H1 (cell line): ENCODE results near the gene RAB4B. TPM values are rescaled to one million over a fixed set of nuclear protein-coding genes. Genes with fewer than 3 reads are reported as not detected.
A peak's percentile ranks its signal among the peaks of the same experiment; 100 is the strongest.

Source experiments
- CTCF ChIA-PET: fragments of 300-600 bp; sonication (Branson Sonifier 250); formaldehyde crosslinking; loops from one replicate; lab custom pipeline; 2021; ENCODE audit not compliant: partially characterized antibody; lab: Charles Lee
- POLR2A ChIA-PET: fragments of 300-600 bp; sonication (Branson Sonifier 250); formaldehyde crosslinking; loops from one replicate; lab custom pipeline; 2021; ENCODE audit warnings: inconsistent platforms; ENCODE audit not compliant: partially characterized antibody; lab: Charles Lee
- DNase-seq, 2 experiments: peaks; one replicate each; pipeline versions ENCODE4 v3.0.0 to v3.0.0-alpha.2; 2010 to 2022; ENCODE audit warnings: low spot score in 2 of 2, low read depth in 1 of 2, mixed read lengths in 1 of 2
- FAIRE-seq: peaks from 2 replicates; lab custom pipeline; 2011; peaks lifted over from hg19 to GRCh38; lab: Jason Lieb, UNC
- H2AFZ ChIP-seq: 2 replicates; pipeline ENCODE4 v1.8.1; 2012; ENCODE audit warnings: low read length, inconsistent platforms
- H2AK5ac ChIP-seq: 2 replicates; pipeline ENCODE4 v1.6.1; 2013; ENCODE audit warnings: low read depth, low read length
- H2BK120ac ChIP-seq: replicated peaks from 2 replicates; pipeline ENCODE3; 2013; ENCODE audit warnings: low read depth, low read length, inconsistent platforms
- H2BK12ac ChIP-seq: 2 replicates; pipeline ENCODE4 v1.6.1; 2013; ENCODE audit warnings: low read depth, low read length
- H2BK15ac ChIP-seq: 2 replicates; pipeline ENCODE4 v1.6.1; 2013; ENCODE audit warnings: low read length
- H2BK20ac ChIP-seq: 2 replicates; pipeline ENCODE4 v1.6.1; 2013; ENCODE audit warnings: low read length
- H2BK5ac ChIP-seq: 2 replicates; pipeline ENCODE4 v1.6.1; 2013; ENCODE audit warnings: low read depth, low read length
- H3K14ac ChIP-seq: 2 replicates; pipeline ENCODE4 v1.6.1; 2013; ENCODE audit warnings: inconsistent platforms; ENCODE audit not compliant: insufficient read length
- H3K18ac ChIP-seq: 2 replicates; pipeline ENCODE4 v1.6.1; 2013; ENCODE audit warnings: low read length; ENCODE audit errors: extremely low read depth
- H3K23ac ChIP-seq: 2 replicates; pipeline ENCODE4 v1.6.1; 2013; ENCODE audit warnings: inconsistent platforms; ENCODE audit not compliant: insufficient read length
- H3K23me2 ChIP-seq: 2 replicates; pipeline ENCODE4 v1.6.1; 2013; ENCODE audit warnings: low read depth, low read length
- H3K27ac ChIP-seq: 2 replicates; pipeline ENCODE4 v1.6.1; 2011; ENCODE audit warnings: low read depth, low read length, inconsistent platforms
- H3K27me3 ChIP-seq, 4 experiments: replicated peaks in 1 of 4; 1 replicate in 1 of 4; 2 replicates in 3 of 4; pipeline versions ENCODE4 v1.6.1 to v1.8.1; 2011 to 2013; ENCODE audit warnings: low read length in 3 of 4, mild to moderate bottlenecking in 3 of 4, inconsistent platforms in 2 of 4, mixed read lengths in 2 of 4, moderate library complexity in 1 of 4; ENCODE audit not compliant: control insufficient read depth in 3 of 4, insufficient read depth in 3 of 4; ENCODE audit errors: extremely low read depth in 1 of 4
- H3K36me3 ChIP-seq, 4 experiments: 2 replicates each; pipeline versions ENCODE4 v1.6.1 to v1.8.1; 2011 to 2013; ENCODE audit warnings: mild to moderate bottlenecking in 4 of 4, low read length in 3 of 4, moderate library complexity in 2 of 4, control low read depth in 1 of 4, inconsistent platforms in 1 of 4; ENCODE audit not compliant: insufficient read depth in 4 of 4, control insufficient read depth in 2 of 4
- H3K4ac ChIP-seq: replicated peaks from 2 replicates; pipeline ENCODE3; 2013; ENCODE audit warnings: low read length, low read depth, mixed read lengths, inconsistent platforms; ENCODE audit not compliant: insufficient read length
- H3K4me1 ChIP-seq, 4 experiments: replicated peaks in 1 of 4; 1 replicate in 1 of 4; 2 replicates in 3 of 4; pipeline versions ENCODE4 v1.6.1 to v1.8.1; 2011 to 2013; ENCODE audit warnings: low read length in 3 of 4, inconsistent platforms in 2 of 4, mixed read lengths in 1 of 4; ENCODE audit not compliant: insufficient read depth in 4 of 4, control insufficient read depth in 3 of 4
- H3K4me2 ChIP-seq, 2 experiments: 2 replicates each; pipeline versions ENCODE4 v1.6.1 to v1.8.1; 2011 to 2013; ENCODE audit warnings: low read depth in 2 of 2, low read length in 2 of 2, control low read depth in 1 of 2, inconsistent platforms in 1 of 2, mild to moderate bottlenecking in 1 of 2; ENCODE audit not compliant: insufficient read depth in 1 of 2
- H3K4me3 ChIP-seq, 4 experiments: fragments of 200-600, 300-600 bp in 1 of 4; sonication (generic), shearing (Covaris generic), sonication (Bioruptor Twin) in 1 of 4; 2 replicates each; pipeline versions ENCODE4 v1.5.1 to v1.8.1; 2011 to 2016; ENCODE audit warnings: low read length in 4 of 4, low read depth in 3 of 4, control low read depth in 2 of 4, inconsistent platforms in 2 of 4, mild to moderate bottlenecking in 2 of 4, mixed read lengths in 1 of 4, moderate library complexity in 1 of 4; ENCODE audit not compliant: insufficient read depth in 2 of 4; ENCODE audit errors: extremely low read depth in 1 of 4
- H3K56ac ChIP-seq: replicated peaks from 2 replicates; pipeline ENCODE3; 2013; ENCODE audit warnings: low read depth, mild to moderate bottlenecking, mixed read lengths, low read length, inconsistent platforms; ENCODE audit not compliant: insufficient read length
- H3K79me1 ChIP-seq: 2 replicates; pipeline ENCODE4 v1.6.1; 2013; ENCODE audit warnings: low read depth, low read length, control low read depth
- H3K79me2 ChIP-seq, 2 experiments: 2 replicates each; pipeline versions ENCODE4 v1.6.1 to v1.8.1; 2012 to 2013; ENCODE audit warnings: low read length in 2 of 2, mild to moderate bottlenecking in 2 of 2, inconsistent platforms in 1 of 2; ENCODE audit not compliant: insufficient read depth in 2 of 2, control insufficient read depth in 1 of 2
- H3K9ac ChIP-seq, 4 experiments: replicated peaks in 1 of 4; 1 replicate in 1 of 4; 2 replicates in 3 of 4; pipeline versions ENCODE4 v1.6.1 to v1.8.1; 2011 to 2013; ENCODE audit warnings: low read depth in 3 of 4, low read length in 3 of 4, control low read depth in 2 of 4, mild to moderate bottlenecking in 2 of 4, moderate library complexity in 2 of 4, inconsistent platforms in 1 of 4; ENCODE audit errors: extremely low read depth in 1 of 4
- H3K9me3 ChIP-seq, 2 experiments: 2 replicates each; pipeline versions ENCODE4 v1.6.1 to v1.8.1; 2012 to 2013; ENCODE audit warnings: mild to moderate bottlenecking in 2 of 2, moderate library complexity in 2 of 2, control low read depth in 1 of 2, inconsistent platforms in 1 of 2, low read depth in 1 of 2, low read length in 1 of 2, mixed read lengths in 1 of 2; ENCODE audit not compliant: insufficient read depth in 2 of 2
- H4K20me1 ChIP-seq, 2 experiments: replicated peaks in 1 of 2; 2 replicates each; pipeline versions ENCODE3 to v1.8.1; 2011 to 2013; ENCODE audit warnings: inconsistent platforms in 2 of 2, low read length in 2 of 2, mild to moderate bottlenecking in 1 of 2; ENCODE audit not compliant: insufficient read depth in 2 of 2, control insufficient read depth in 1 of 2
- H4K5ac ChIP-seq: 2 replicates; pipeline ENCODE4 v1.6.1; 2013; ENCODE audit warnings: low read length, low read depth, mixed read lengths, inconsistent platforms; ENCODE audit not compliant: insufficient read length
- H4K8ac ChIP-seq: 2 replicates; pipeline ENCODE4 v1.8.0; 2013; ENCODE audit warnings: mild to moderate bottlenecking, moderate library complexity, low read length, inconsistent platforms; ENCODE audit not compliant: insufficient read depth; ENCODE audit errors: extremely low read depth
- H4K91ac ChIP-seq: replicated peaks from 2 replicates; pipeline ENCODE3; 2013; ENCODE audit warnings: low read length, mixed read lengths, inconsistent platforms; ENCODE audit not compliant: insufficient read length
- BCL11A ChIP-seq, 2 experiments: IDR thresholded peaks; one replicate each; pipeline ENCODE4 v1.6.1; 2011; ENCODE audit warnings: low read depth in 2 of 2, low read length in 2 of 2, mild to moderate bottlenecking in 2 of 2
- CEBPB ChIP-seq: IDR thresholded peaks from 2 replicates; pipeline ENCODE4 v1.6.1; 2012; ENCODE audit warnings: low read depth, low read length
- NRF1 ChIP-seq: IDR thresholded peaks from 2 replicates; pipeline ENCODE4 v1.6.1; 2011; ENCODE audit warnings: mild to moderate bottlenecking, low read depth, low read length, improper control_type of control experiment
- POLR2A ChIP-seq, 2 experiments: IDR thresholded peaks; 1 replicate in 1 of 2; 2 replicates in 1 of 2; pipeline ENCODE4 v1.6.1; 2011; ENCODE audit warnings: low read depth in 2 of 2, low read length in 2 of 2, mild to moderate bottlenecking in 2 of 2; ENCODE audit errors: control extremely low read depth in 1 of 2
- POLR2AphosphoS5 ChIP-seq: IDR thresholded peaks from 2 replicates; pipeline ENCODE4 v1.6.1; 2011; ENCODE audit warnings: low read depth, low read length
- TBP ChIP-seq: IDR thresholded peaks from 2 replicates; pipeline ENCODE4 v1.6.1; 2011; ENCODE audit warnings: low read depth, low read length, improper control_type of control experiment
- WGBS, 2 experiments: shearing (Covaris generic) in 1 of 2; methylation state at CpG; one replicate each; pipeline versions ENCODE4 v1.1.6 to v1.1.7; 2013 to 2015; ENCODE audit warnings: low lambda C conversion rate in 2 of 2, mixed read lengths in 2 of 2, inconsistent platforms in 1 of 2, low coverage in 1 of 2, missing lambda C conversion rate in 1 of 2; ENCODE audit not compliant: insufficient replicate concordance in 2 of 2, insufficient coverage in 1 of 2, insufficient read length in 1 of 2; ENCODE audit errors: extremely low coverage in 1 of 2, missing lambda C conversion rate in 1 of 2; 5-methylcytosine and 5-hydroxymethylcytosine counted together
- polyA plus RNA-seq, 7 experiments: library from polyadenylated mRNA; depleted of rRNA in 3 of 7; stranded (reverse) in 5 of 7; unstranded in 2 of 7; fragments of >200 nt in 5 of 7; fragments of 200-250 nt in 2 of 7; gene quantifications; 1 replicate in 5 of 7; 2 replicates in 1 of 7; 4 replicates in 1 of 7; pipeline versions ENCODE4 v1.2.1 to v1.2.3, GENCODE V29; 2011 to 2013; ENCODE audit warnings: missing spikeins in 2 of 7, mixed read lengths in 2 of 7
- total RNA-seq: library from RNA; stranded (reverse); fragmentation: NEBNext Ultra II Directional; extraction: Animal tissue kit (Norgen Biotek cat#: 25700); gene quantifications from 2 replicates; pipeline ENCODE4 v1.2.1, GENCODE V29; 2021

The RAB4B gene
- total and polyA plus RNA-seq, 2 of the 8 experiments (the other 6 are each of a cell fraction or from before 2014, with no cell fraction given): 15.9 to 28.6 TPM

DNA sequence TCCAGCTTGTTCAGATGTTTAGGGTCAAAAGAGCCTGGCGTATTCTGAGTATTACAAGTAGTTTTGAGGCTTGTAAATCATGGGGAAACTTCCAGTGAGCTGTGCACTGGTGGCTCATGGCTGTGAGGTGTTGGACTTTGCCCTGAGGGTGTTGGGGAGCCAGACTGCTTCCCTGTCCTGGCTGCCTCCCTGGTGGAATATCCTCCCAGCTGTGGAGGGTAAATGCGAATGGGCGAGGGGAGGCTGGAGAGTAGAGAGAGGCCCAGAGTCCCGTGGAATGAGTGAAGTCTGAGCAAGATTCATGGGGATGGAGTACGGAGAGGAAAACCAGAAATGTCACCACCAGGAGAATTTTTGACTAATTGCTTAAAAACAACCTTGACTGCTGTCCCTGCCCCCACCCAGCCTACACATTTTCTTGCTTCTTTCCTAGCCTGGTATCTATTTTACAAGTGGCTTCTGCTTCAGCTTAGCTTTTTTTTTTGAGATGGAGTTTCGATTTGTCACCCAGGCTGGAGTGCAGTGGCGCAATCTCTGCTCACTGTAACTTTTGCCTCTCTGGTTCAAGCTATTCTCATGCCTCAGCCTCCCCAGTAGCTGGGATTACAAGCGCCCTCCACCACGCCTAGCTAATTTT, 23.3 kb upstream of the RAB4B start:
- Histone ChIP-seq H3K27me3 (no peaks in the 10 kb centered on the region), H3K56ac (no peak overlapping the region), H3K18ac (no peak overlapping the region), H3K4me3 (peak overlapping the region in 1 of 4 experiments; percentile 31; a peak in 2 of 8 replicates), H3K36me3 (peaks cover 21 to 64% (median 42%) of the 10 kb centered on the region in 4 experiments; a peak in 7 of 8 replicates), H3K23me2 (peaks cover 7% of the 10 kb centered on the region), H3K9me3 (no peaks in the 10 kb centered on the region), H3K4ac (no peak overlapping the region), H3K9ac (peak overlapping the region in 2 of 4 experiments; percentile 26 to 41; a peak in 4 of 7 replicates), H3K79me2 (peaks cover 43 to 77% of the 10 kb centered on the region in 2 experiments), H4K91ac (no peak overlapping the region), H4K8ac (no peak overlapping the region), H2BK20ac (no peak overlapping the region), H3K23ac (no peak overlapping the region), H2BK12ac (no peak overlapping the region), H3K4me1 (peaks cover 0 to under 1% (median 0%) of the 10 kb centered on the region in 4 experiments; a peak in 3 of 7 replicates), H2BK15ac (no peak overlapping the region), H4K5ac (no peak overlapping the region), H4K20me1 (peaks cover 22 to 32% of the 10 kb centered on the region in 2 experiments), H3K14ac (no peak overlapping the region), H2AK5ac (no peak overlapping the region), H3K79me1 (peaks cover 7% of the 10 kb centered on the region), H3K27ac (no peak overlapping the region), H2BK5ac (no peak overlapping the region), H3K4me2 (peak overlapping the region; percentile 34 to 56), H2BK120ac (no peak overlapping the region), H2AFZ (no peak overlapping the region)
- POLR2A ChIA-PET: interaction anchor here (0.7 to 15.7 kb wide), 7 partner anchors 12 to 124 kb away, joined by 3 to 399 read pairs (median 6); partner anchors contain the start of genes COQ8B, EGLN2, ITPKC and MIA
- WGBS, 2 experiments: 97% methylated on average over 7 of the region's 9 CpGs; no CpG with 5 or more reads in 1 of the 2 experiments
- DNase-seq: no peak
- TF ChIP-seq CEBPB: no peak
- TF ChIP-seq POLR2A (IDR thresholded peaks at IDR 0.05; ENCODE audit: control extremely low read depth in 1 of 2, low read depth in 2 of 2, low read length in 2 of 2): peak; percentile 24 to 46; a peak in 2 of 3 replicates
- TF ChIP-seq POLR2AphosphoS5: peak; percentile 48; the same call in 1 of the 2 replicates
- TF ChIP-seq TBP: no peak
- no peak for TF ChIP-seq BCL11A (IDR thresholded peaks at IDR 0.05; ENCODE audit: low read depth in 2 of 2, low read length in 2 of 2)
- no peak for TF ChIP-seq NRF1
- FAIRE-seq: no peak
- CTCF ChIA-PET: interaction anchor here (0.6 to 3.4 kb wide), 6 partner anchors 12 to 495 kb away, joined by 3 to 14 read pairs (median 4); no protein-coding TSS in a partner anchor
